PC-3 (cell line): Measurements from ENCODE around the gene MAML2. TPM values are rescaled to one million over a fixed set of nuclear protein-coding genes. Genes with fewer than 3 reads are reported as not detected.

Experiments
- ATAC-seq: fragments of 200-7000 bp; cut with Tn5 transposase; 2 replicates; pipeline ENCODE4 v1.9.1; 2020; ENCODE audit warnings: mild to moderate bottlenecking, moderate library complexity
- BruUV-seq: library from RNA; stranded (reverse); fragments of 400-500 nt; replicated peaks from 2 replicates; lab custom pipeline; 2021; lab: Mats Ljungman, UMichigan
- CTCF ChIA-PET: fragments of 300-600 bp; sonication (Branson Sonifier 250); formaldehyde crosslinking; loops from one replicate; lab custom pipeline; 2022; ENCODE audit warnings: antibody characterized with exemption; lab: Charles Lee
- POLR2A ChIA-PET: fragments of 300-600 bp; sonication (Branson Sonifier 250); formaldehyde crosslinking; loops from one replicate; lab custom pipeline; 2022; ENCODE audit warnings: antibody characterized with exemption; ENCODE audit not compliant: unreplicated experiment; lab: Charles Lee
- DNase-seq: peaks from one replicate; pipeline ENCODE4 v3.0.0-alpha.2; 2015
- H2AFZ ChIP-seq: fragments of 300-600 bp; sonication (generic); 2 replicates; pipeline ENCODE4 v1.6.0; 2016; ENCODE audit warnings: antibody characterized with exemption, low read length
- H3F3A ChIP-seq: fragments of 300-600 bp; sonication (generic); one replicate; pipeline ENCODE4 v1.6.0; 2017; ENCODE audit warnings: antibody characterized with exemption, low read length, control low read depth, mild to moderate bottlenecking; ENCODE audit not compliant: unreplicated experiment
- H3K27ac ChIP-seq: fragments of 300-600 bp; sonication (generic); 2 replicates; pipeline ENCODE4 v1.5.1; 2016; ENCODE audit warnings: mild to moderate bottlenecking, low read length
- H3K27me3 ChIP-seq: fragments of 300-600 bp; sonication (generic); 2 replicates; pipeline ENCODE4 v1.6.1; 2016; ENCODE audit warnings: low read length, mixed read lengths
- H3K36me3 ChIP-seq: fragments of 300-600 bp; sonication (generic); 2 replicates; pipeline ENCODE4 v1.6.1; 2016; ENCODE audit warnings: low read depth, mixed run types, low read length, mixed read lengths
- H3K4me1 ChIP-seq: fragments of 300-600 bp; sonication (generic); 2 replicates; pipeline ENCODE4 v1.5.1; 2016; ENCODE audit warnings: low read length; ENCODE audit not compliant: insufficient read depth
- H3K4me2 ChIP-seq: fragments of 300-600 bp; sonication (generic); 2 replicates; pipeline ENCODE4 v1.6.0; 2016; ENCODE audit warnings: low read length
- H3K4me3 ChIP-seq: fragments of 300-600 bp; sonication (generic); 2 replicates; pipeline ENCODE4 v1.5.1; 2016; ENCODE audit warnings: mild to moderate bottlenecking, low read length, mixed read lengths
- H3K79me2 ChIP-seq: fragments of 300-600 bp; sonication (generic); 2 replicates; pipeline ENCODE4 v1.6.1; 2017; ENCODE audit warnings: low read length, mixed read lengths
- H3K9ac ChIP-seq: fragments of 300-600 bp; sonication (generic); 2 replicates; pipeline ENCODE4 v1.6.0; 2016; ENCODE audit warnings: mild to moderate bottlenecking, low read length
- H3K9me2 ChIP-seq: fragments of 300-600 bp; sonication (generic); replicated peaks from 2 replicates; pipeline ENCODE4 v1.6.1; 2016; ENCODE audit warnings: mixed run types, low read length, mixed read lengths
- H3K9me3 ChIP-seq: fragments of 300-600 bp; sonication (generic); 2 replicates; pipeline ENCODE4 v1.6.1; 2016; ENCODE audit warnings: low read length, mixed read lengths
- H4K20me1 ChIP-seq: fragments of 300-600 bp; sonication (generic); 2 replicates; pipeline ENCODE4 v1.6.1; 2016; ENCODE audit warnings: low read length, mixed read lengths
- EZH2 ChIP-seq: fragments of 300-600 bp; sonication (generic); IDR thresholded peaks from one replicate; pipeline ENCODE4 v1.6.1; 2017; ENCODE audit warnings: antibody characterized with exemption, mild to moderate bottlenecking, low read length; ENCODE audit not compliant: unreplicated experiment
- EZH2phosphoT487 ChIP-seq: fragments of 300-600 bp; sonication (generic); IDR thresholded peaks from 2 replicates; pipeline ENCODE4 v1.6.1; 2018; ENCODE audit warnings: mild to moderate bottlenecking, antibody characterized with exemption, low read length, borderline replicate concordance
- intact Hi-C: fragments of 100-400 bp; cut with micrococcal nuclease; formaldehyde crosslinking; loops from 2 replicates; pipeline ENCODE4 v1.9.0; 2023
- total RNA-seq: library from RNA; depleted of rRNA; stranded (reverse); fragments of >200 nt; gene quantifications from 2 replicates; pipeline ENCODE4 v1.2.3, GENCODE V29; 2014
- TF ChIP-seq, protein P1 (sequence below): fragments of 300-600 bp; sonication (generic); conservative IDR thresholded peaks from 2 replicates; pipeline ENCODE4 v1.5.1; 2017; ENCODE audit warnings: antibody characterized with exemption, low read depth, mild to moderate bottlenecking, low read length

The MAML2 gene
- total RNA-seq, 1 experiment from 2014 or later: 10.9 TPM

DNA sequence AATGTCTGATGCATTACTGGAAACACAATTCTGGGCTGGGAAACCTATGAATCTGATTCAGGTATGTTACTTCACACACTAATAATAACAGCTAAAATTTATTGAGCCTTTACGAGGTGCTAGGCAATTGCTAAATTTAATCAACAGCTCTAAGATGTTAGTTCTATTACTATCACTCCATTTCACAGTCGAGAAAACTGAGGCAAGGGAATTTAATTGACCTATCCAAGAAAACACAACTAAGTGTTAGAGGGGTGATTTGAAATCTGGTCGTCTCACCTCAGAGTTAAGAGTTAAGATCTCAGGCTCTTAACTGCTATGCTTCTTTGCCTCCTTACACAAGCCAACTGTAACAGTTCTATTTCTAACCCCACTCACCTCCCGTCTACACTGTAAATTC is 8.8 kb downstream of the MAML2 start:
- no peak overlapping the region for H3K4me3 ChIP-seq
- ChIA-PET POLR2A (interaction anchor here (0.5 kb wide), 1 partner anchor 90 kb away, joined by 4 read pairs; no protein-coding TSS in a partner anchor), CTCF (no interaction called here)
- no peak for DNase-seq
- H3K9ac ChIP-seq: no peak overlapping the region
- no peaks in the 10 kb centered on the region for H3F3A ChIP-seq
- no peaks in the 10 kb centered on the region for H4K20me1 ChIP-seq
- no peak overlapping the region for H2AFZ ChIP-seq
- H3K27me3 ChIP-seq: no peaks in the 10 kb centered on the region
- intact Hi-C loops: no loop called here
- no peak for ATAC-seq
- H3K27ac ChIP-seq: no peak overlapping the region
- H3K79me2 ChIP-seq: peaks cover 68% of the 10 kb centered on the region
- peaks cover 31% of the 10 kb centered on the region for H3K4me1 ChIP-seq
- BruUV-seq: no TSS peak
- no peak overlapping the region for H3K4me2 ChIP-seq
- H3K36me3 ChIP-seq: peaks cover 5% of the 10 kb centered on the region; the same call in 1 of the 2 replicates
- 0 out of 2 replicates have a peak, but pooled peaks cover 3% of the 10 kb centered on the region for H3K9me2 ChIP-seq
- TF ChIP-seq EZH2: no peak
- no peaks in the 10 kb centered on the region for H3K9me3 ChIP-seq

DNA sequence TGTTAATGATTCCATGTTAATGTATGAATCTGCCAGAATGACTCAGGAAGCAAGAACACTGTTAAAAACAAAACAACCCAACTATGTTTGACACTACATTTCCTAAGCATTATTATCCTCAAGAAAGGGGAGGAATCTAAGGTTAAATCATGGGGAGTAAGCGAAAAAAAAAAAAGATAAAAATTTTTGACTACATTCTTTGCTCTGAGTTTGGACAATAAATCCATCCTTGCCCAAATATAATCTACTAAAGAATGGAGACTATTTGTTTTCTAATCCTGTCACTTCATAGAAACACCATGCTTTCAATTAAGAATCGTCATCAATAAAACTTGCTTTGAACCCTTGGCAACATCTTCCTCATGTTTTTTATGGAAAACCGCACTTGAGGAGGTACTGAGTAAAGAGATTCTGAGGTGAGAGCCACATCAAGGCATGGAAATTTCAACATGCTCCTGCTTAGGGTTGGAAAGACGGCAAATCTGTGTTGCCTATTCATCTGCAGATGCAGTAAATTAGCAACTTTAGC is 9.7 kb downstream of the MAML2 start:
- no peaks in the 10 kb centered on the region for H3K9me3 ChIP-seq
- ChIA-PET POLR2A (no interaction called here), CTCF (no interaction called here)
- H3K4me1 ChIP-seq: peaks cover 31% of the 10 kb centered on the region
- no peak for ATAC-seq
- no peak overlapping the region for H2AFZ ChIP-seq
- no peak for TF ChIP-seq EZH2
- TF ChIP-seq, protein P1, sequence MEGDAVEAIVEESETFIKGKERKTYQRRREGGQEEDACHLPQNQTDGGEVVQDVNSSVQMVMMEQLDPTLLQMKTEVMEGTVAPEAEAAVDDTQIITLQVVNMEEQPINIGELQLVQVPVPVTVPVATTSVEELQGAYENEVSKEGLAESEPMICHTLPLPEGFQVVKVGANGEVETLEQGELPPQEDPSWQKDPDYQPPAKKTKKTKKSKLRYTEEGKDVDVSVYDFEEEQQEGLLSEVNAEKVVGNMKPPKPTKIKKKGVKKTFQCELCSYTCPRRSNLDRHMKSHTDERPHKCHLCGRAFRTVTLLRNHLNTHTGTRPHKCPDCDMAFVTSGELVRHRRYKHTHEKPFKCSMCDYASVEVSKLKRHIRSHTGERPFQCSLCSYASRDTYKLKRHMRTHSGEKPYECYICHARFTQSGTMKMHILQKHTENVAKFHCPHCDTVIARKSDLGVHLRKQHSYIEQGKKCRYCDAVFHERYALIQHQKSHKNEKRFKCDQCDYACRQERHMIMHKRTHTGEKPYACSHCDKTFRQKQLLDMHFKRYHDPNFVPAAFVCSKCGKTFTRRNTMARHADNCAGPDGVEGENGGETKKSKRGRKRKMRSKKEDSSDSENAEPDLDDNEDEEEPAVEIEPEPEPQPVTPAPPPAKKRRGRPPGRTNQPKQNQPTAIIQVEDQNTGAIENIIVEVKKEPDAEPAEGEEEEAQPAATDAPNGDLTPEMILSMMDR: no peak
- TF ChIP-seq EZH2phosphoT487: no peak
- H3K9me2 ChIP-seq: 0 out of 2 replicates have a peak, but pooled peaks cover 3% of the 10 kb centered on the region
- DNase-seq: no peak
- no peak overlapping the region for H3K4me3 ChIP-seq
- no peaks in the 10 kb centered on the region for H3K27me3 ChIP-seq
- H3K79me2 ChIP-seq: peaks cover 64% of the 10 kb centered on the region
- H3K9ac ChIP-seq: no peak overlapping the region
- H3K4me2 ChIP-seq: no peak overlapping the region
- H4K20me1 ChIP-seq: no peaks in the 10 kb centered on the region
- no peaks in the 10 kb centered on the region for H3F3A ChIP-seq
- no peak overlapping the region for H3K27ac ChIP-seq
- intact Hi-C loops: no loop called here
- no TSS peak for BruUV-seq
- H3K36me3 ChIP-seq: peaks cover 5% of the 10 kb centered on the region; the same call in 1 of the 2 replicates

DNA sequence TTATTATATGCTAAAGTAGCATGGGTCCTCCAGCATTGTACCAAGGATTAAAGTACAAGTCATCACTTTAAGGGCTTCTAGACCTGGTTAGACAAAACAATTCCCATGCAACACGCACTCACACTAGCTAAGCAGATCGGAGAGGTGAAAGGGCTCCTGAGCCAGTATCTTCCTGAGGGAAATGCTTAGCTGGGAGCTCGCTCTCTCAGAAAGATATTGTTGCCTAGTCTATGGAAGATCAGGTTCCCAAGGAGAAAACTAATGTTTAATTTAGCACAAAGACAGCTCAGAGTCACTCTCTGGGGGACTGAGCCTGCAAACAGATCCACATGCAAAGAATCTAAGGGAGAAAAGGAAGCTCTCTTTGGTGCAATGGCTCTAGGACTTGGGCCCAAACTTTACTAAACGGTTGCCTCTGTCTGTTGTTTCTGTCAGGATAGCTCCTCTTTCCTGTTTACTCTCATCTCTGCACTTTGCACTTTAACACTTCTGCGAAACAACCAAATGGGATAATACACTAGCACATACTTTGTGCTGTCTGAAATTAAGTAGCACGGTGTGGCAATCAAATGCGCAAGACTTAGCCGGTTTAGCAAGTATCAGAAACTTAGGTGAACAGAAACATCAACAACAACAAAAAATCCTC is 10.7 kb downstream of the MAML2 start:
- POLR2A ChIA-PET: interaction anchor here (0.6 kb wide), 1 partner anchor 224 kb away, joined by 4 read pairs; no protein-coding TSS in a partner anchor
- no peaks in the 10 kb centered on the region for H3K9me3 ChIP-seq
- peaks cover 5% of the 10 kb centered on the region; the same call in 1 of the 2 replicates for H3K36me3 ChIP-seq
- H4K20me1 ChIP-seq: no peaks in the 10 kb centered on the region
- peaks cover 55% of the 10 kb centered on the region for H3K79me2 ChIP-seq
- 0 out of 2 replicates have a peak, but pooled peaks cover 3% of the 10 kb centered on the region for H3K9me2 ChIP-seq
- no peak overlapping the region for H3K9ac ChIP-seq
- CTCF ChIA-PET: interaction anchor here (0.6 kb wide), 1 partner anchor 210 kb away, joined by 7 read pairs; no protein-coding TSS in a partner anchor
- no peaks in the 10 kb centered on the region for H3F3A ChIP-seq
- DNase-seq: no peak
- no peaks in the 10 kb centered on the region for H3K27me3 ChIP-seq
- no TSS peak for BruUV-seq
- no peak for ATAC-seq
- H3K4me1 ChIP-seq: peaks cover 25% of the 10 kb centered on the region
- TF ChIP-seq, protein P1: no peak
- TF ChIP-seq EZH2phosphoT487 (no peak), EZH2 (no peak)
- H2AFZ ChIP-seq: no peak overlapping the region
- no peak overlapping the region for H3K27ac ChIP-seq
- no peak overlapping the region for H3K4me3 ChIP-seq
- intact Hi-C loops: no loop called here
- no peak overlapping the region for H3K4me2 ChIP-seq
